ENCODE data around the gene BMI1.

Gene BMI1

GRCh38 chr10:22314852-22315251 lies 6.0 kb upstream of the BMI1 start:
- Histone ChIP-seq H3K4me3 (replicated peaks; ENCODE audit: insufficient read depth, low read length) (no peak overlapping the region), H3K27ac (replicated peaks) (no peak overlapping the region), H3K27me3 (ENCODE audit: insufficient read depth, poor library complexity, severe bottlenecking) (no peaks in the 10 kb centered on the region)
- no peak for DNase-seq (ENCODE audit: low read depth in 1 of 2, low spot score in 1 of 2)
- no peak for TF ChIP-seq SPI1 (IDR thresholded peaks at IDR 0.05; ENCODE audit: borderline replicate concordance, low read depth)
- TF ChIP-seq GABPA (IDR thresholded peaks at IDR 0.05; ENCODE audit: low read depth) = no peak
- TF ChIP-seq, protein P1, sequence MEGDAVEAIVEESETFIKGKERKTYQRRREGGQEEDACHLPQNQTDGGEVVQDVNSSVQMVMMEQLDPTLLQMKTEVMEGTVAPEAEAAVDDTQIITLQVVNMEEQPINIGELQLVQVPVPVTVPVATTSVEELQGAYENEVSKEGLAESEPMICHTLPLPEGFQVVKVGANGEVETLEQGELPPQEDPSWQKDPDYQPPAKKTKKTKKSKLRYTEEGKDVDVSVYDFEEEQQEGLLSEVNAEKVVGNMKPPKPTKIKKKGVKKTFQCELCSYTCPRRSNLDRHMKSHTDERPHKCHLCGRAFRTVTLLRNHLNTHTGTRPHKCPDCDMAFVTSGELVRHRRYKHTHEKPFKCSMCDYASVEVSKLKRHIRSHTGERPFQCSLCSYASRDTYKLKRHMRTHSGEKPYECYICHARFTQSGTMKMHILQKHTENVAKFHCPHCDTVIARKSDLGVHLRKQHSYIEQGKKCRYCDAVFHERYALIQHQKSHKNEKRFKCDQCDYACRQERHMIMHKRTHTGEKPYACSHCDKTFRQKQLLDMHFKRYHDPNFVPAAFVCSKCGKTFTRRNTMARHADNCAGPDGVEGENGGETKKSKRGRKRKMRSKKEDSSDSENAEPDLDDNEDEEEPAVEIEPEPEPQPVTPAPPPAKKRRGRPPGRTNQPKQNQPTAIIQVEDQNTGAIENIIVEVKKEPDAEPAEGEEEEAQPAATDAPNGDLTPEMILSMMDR (IDR thresholded peaks at IDR 0.05; ENCODE audit: insufficient read depth, low read length) = no peak
- TF ChIP-seq, protein P2, sequence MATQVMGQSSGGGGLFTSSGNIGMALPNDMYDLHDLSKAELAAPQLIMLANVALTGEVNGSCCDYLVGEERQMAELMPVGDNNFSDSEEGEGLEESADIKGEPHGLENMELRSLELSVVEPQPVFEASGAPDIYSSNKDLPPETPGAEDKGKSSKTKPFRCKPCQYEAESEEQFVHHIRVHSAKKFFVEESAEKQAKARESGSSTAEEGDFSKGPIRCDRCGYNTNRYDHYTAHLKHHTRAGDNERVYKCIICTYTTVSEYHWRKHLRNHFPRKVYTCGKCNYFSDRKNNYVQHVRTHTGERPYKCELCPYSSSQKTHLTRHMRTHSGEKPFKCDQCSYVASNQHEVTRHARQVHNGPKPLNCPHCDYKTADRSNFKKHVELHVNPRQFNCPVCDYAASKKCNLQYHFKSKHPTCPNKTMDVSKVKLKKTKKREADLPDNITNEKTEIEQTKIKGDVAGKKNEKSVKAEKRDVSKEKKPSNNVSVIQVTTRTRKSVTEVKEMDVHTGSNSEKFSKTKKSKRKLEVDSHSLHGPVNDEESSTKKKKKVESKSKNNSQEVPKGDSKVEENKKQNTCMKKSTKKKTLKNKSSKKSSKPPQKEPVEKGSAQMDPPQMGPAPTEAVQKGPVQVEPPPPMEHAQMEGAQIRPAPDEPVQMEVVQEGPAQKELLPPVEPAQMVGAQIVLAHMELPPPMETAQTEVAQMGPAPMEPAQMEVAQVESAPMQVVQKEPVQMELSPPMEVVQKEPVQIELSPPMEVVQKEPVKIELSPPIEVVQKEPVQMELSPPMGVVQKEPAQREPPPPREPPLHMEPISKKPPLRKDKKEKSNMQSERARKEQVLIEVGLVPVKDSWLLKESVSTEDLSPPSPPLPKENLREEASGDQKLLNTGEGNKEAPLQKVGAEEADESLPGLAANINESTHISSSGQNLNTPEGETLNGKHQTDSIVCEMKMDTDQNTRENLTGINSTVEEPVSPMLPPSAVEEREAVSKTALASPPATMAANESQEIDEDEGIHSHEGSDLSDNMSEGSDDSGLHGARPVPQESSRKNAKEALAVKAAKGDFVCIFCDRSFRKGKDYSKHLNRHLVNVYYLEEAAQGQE (IDR thresholded peaks at IDR 0.05; ENCODE audit: insufficient replicate concordance, low read depth) = no peak
- TF ChIP-seq POLR2AphosphoS5 (IDR thresholded peaks at IDR 0.05; ENCODE audit: low read depth) = no peak

DNA sequence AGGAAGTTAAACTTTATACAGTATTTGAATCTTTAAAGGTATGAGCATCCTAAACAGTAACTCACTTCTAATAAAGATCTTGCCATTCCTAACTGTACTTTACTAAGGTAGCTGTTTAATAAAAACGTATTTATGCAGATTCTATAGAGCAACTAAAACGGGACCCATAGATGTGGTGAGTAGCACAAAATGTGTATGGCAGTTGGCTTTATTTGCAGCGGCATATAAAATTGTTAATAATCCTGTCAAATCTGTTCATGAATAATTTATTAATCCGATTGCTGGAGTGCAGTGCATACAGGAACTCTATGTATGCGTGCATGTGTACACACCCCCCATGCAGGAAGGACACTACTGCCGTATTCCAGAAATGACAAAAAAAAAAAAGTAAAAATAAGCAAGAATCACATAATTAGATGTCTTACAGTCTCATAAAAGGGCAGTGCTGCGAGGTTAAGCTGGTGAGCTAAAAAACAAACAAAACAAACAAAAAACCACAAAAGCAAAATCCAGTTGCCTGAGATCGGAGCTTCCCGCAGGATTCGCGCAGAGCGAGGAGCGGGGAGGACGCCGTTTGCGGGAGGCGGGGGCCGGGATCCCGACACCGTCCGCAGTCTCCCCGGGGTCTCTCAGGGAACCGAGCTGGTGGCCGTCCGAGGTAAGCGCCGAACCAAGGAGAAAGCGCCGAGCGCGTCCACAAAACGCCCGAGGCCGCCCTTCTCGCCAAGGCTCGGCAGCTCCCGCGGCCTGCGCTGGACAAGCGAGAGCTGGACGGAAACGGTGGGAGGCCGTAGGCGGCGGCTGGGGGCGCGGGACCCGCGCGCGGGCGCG lies 5.2 kb upstream of the BMI1 start:
- TF ChIP-seq GABPA (IDR thresholded peaks at IDR 0.05; ENCODE audit: low read depth) (no peak), SPI1 (IDR thresholded peaks at IDR 0.05; ENCODE audit: borderline replicate concordance, low read depth) (no peak), POLR2AphosphoS5 (IDR thresholded peaks at IDR 0.05; ENCODE audit: low read depth) (no peak)
- TF ChIP-seq, protein P1 (IDR thresholded peaks at IDR 0.05; ENCODE audit: insufficient read depth, low read length) = no peak
- no peak for DNase-seq (ENCODE audit: low read depth in 1 of 2, low spot score in 1 of 2)
- H3K27me3 ChIP-seq (ENCODE audit: insufficient read depth, poor library complexity, severe bottlenecking) = no peaks in the 10 kb centered on the region
- peak overlapping the region; percentile 54 for H3K4me3 ChIP-seq (replicated peaks; ENCODE audit: insufficient read depth, low read length)
- H3K27ac ChIP-seq (replicated peaks) = peak overlapping the region; percentile 95

GRCh38 chr10:22316286-22317075 lies 4.4 kb upstream of the BMI1 start, which contains the start of gene COMMD3:
COMMD3 (plus strand) TSS chr10:22316388; CDS start chr10:22316418, 30 bp downstream.
- peak; percentile 53 to 65 for DNase-seq (ENCODE audit: low read depth in 1 of 2, low spot score in 1 of 2)
- Histone ChIP-seq H3K27ac (replicated peaks) (peak within 1 kb of the TSS; percentile 95), H3K4me3 (replicated peaks; ENCODE audit: insufficient read depth, low read length) (peak within 1 kb of the TSS; percentile 54), H3K27me3 (ENCODE audit: insufficient read depth, poor library complexity, severe bottlenecking) (no peaks in the 10 kb centered on the region)
- TF ChIP-seq SPI1 (IDR thresholded peaks at IDR 0.05; ENCODE audit: borderline replicate concordance, low read depth) (peak; percentile 72), POLR2AphosphoS5 (IDR thresholded peaks at IDR 0.05; ENCODE audit: low read depth) (peak; percentile 67), GABPA (IDR thresholded peaks at IDR 0.05; ENCODE audit: low read depth) (peak; percentile 78)
- TF ChIP-seq, protein P1 (IDR thresholded peaks at IDR 0.05; ENCODE audit: insufficient read depth, low read length) = no peak
- TF ChIP-seq, protein P2 (IDR thresholded peaks at IDR 0.05; ENCODE audit: insufficient replicate concordance, low read depth) = peak; percentile 43

Measured in HL-60 (cell line).